Lung (tissue), 12 donors: ENCODE data around the gene POLDIP3. TPM values are rescaled to one million over a fixed set of nuclear protein-coding genes. Genes with fewer than 3 reads are reported as not detected.

Source experiments
- ATAC-seq: fragments of 200-7000 bp; cut with Tn5 transposase; one replicate; pipeline ENCODE4 v1.9.1; 2020; ENCODE audit warnings: moderate number of reproducible peaks; ENCODE audit not compliant: insufficient read depth, low FRiP score
- DNase-seq, 3 donors: peaks; one replicate each; pipeline ENCODE4 v3.0.0-alpha.2; 2013 to 2017
- H3K27ac ChIP-seq, 2 donors: one replicate each; pipeline ENCODE4 v1.5.1; 2013; ENCODE audit warnings: mild to moderate bottlenecking in 2 of 2, moderate library complexity in 2 of 2, control low read depth in 1 of 2, inconsistent platforms in 1 of 2, low read depth in 1 of 2, low read length in 1 of 2
- H3K27me3 ChIP-seq, 3 donors: one replicate each; pipeline ENCODE4 v1.5.1; 2013; ENCODE audit warnings: low read length in 2 of 3; ENCODE audit not compliant: control insufficient read depth in 3 of 3, insufficient read depth in 3 of 3
- H3K36me3 ChIP-seq, 4 donors: one replicate each; pipeline ENCODE4 v1.5.1; 2013; ENCODE audit warnings: low read length in 4 of 4, mild to moderate bottlenecking in 1 of 4, moderate library complexity in 1 of 4; ENCODE audit not compliant: control insufficient read depth in 4 of 4, insufficient read depth in 4 of 4
- H3K4me1 ChIP-seq, 5 donors: one replicate each; pipeline ENCODE4 v1.5.1; 2013; ENCODE audit warnings: low read length in 5 of 5, mild to moderate bottlenecking in 2 of 5, moderate library complexity in 1 of 5; ENCODE audit not compliant: control insufficient read depth in 5 of 5, insufficient read depth in 5 of 5
- H3K4me3 ChIP-seq: one replicate; pipeline ENCODE4 v1.5.1; 2013; ENCODE audit warnings: mild to moderate bottlenecking, control low read depth, moderate library complexity
- H3K9ac ChIP-seq, 2 donors: one replicate each; pipeline ENCODE4 v1.5.1; 2013; ENCODE audit warnings: low read length in 2 of 2, control low read depth in 1 of 2; ENCODE audit not compliant: insufficient read depth in 1 of 2
- H3K9me3 ChIP-seq, 4 donors: one replicate each; pipeline ENCODE4 v1.5.1; 2013; ENCODE audit warnings: low read length in 3 of 4, mild to moderate bottlenecking in 1 of 4, moderate library complexity in 1 of 4; ENCODE audit not compliant: control insufficient read depth in 4 of 4, insufficient read depth in 3 of 4
- WGBS, 2 donors: extraction: QIAGEN DNeasy Blood & Tissue Kit; methylation state at CpG; one replicate each; pipeline ENCODE4 v1.1.7; 2013; 5-methylcytosine and 5-hydroxymethylcytosine counted together
- polyA plus RNA-seq, 2 donors: library from polyadenylated mRNA; stranded (reverse); fragments of 200-250 nt; gene quantifications; one replicate each; pipeline ENCODE4 v1.2.1, GENCODE V29; 2013
- total RNA-seq, 2 donors: library from RNA; depleted of rRNA in 1 of 2; stranded (reverse); fragments of >200 nt in 1 of 2; gene quantifications; one replicate each; pipeline ENCODE4 v1.2.1, GENCODE V29; 2014 to 2021
- TF ChIP-seq, protein P1 (sequence below): IDR thresholded peaks from 2 replicates; pipeline ENCODE4 v1.5.1; 2012; ENCODE audit warnings: mild to moderate bottlenecking; ENCODE audit errors: control extremely low read depth, extremely low read depth
- donor health status: control.
- donor health status: control.
- donor health status: Bipolar disorder and iron deficiency.
- donor health status: healthy.
- donor health status: DM: yes; HTN: yes; CAD: no.

POLDIP3 gene
- total and polyA plus RNA-seq, 4 donors = 20.5 to 62.1 (median 42.7) TPM

GRCh38 chr22:42644422-42645340 is 30.0 kb upstream of the POLDIP3 start:
- peak overlapping the region; percentile 64 to 95 for H3K27ac ChIP-seq
- H3K9me3 ChIP-seq = no peaks in the 10 kb centered on the region
- peak overlapping the region in 1 of 2 donors; percentile 30 for H3K9ac ChIP-seq
- WGBS, 2 donors = 21 to 30% methylated on average over 22 of the region's 22 CpGs
- no peaks in the 10 kb centered on the region for H3K36me3 ChIP-seq
- no peak overlapping the region for H3K4me3 ChIP-seq
- H3K27me3 ChIP-seq = no peaks in the 10 kb centered on the region
- H3K4me1 ChIP-seq = peaks cover 18 to 59% (median 32%) of the 10 kb centered on the region in 5 donors
- TF ChIP-seq, protein P1, sequence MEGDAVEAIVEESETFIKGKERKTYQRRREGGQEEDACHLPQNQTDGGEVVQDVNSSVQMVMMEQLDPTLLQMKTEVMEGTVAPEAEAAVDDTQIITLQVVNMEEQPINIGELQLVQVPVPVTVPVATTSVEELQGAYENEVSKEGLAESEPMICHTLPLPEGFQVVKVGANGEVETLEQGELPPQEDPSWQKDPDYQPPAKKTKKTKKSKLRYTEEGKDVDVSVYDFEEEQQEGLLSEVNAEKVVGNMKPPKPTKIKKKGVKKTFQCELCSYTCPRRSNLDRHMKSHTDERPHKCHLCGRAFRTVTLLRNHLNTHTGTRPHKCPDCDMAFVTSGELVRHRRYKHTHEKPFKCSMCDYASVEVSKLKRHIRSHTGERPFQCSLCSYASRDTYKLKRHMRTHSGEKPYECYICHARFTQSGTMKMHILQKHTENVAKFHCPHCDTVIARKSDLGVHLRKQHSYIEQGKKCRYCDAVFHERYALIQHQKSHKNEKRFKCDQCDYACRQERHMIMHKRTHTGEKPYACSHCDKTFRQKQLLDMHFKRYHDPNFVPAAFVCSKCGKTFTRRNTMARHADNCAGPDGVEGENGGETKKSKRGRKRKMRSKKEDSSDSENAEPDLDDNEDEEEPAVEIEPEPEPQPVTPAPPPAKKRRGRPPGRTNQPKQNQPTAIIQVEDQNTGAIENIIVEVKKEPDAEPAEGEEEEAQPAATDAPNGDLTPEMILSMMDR = no peak
- no peak for ATAC-seq
- peak; percentile 63 to 81 (median 65) for DNase-seq

DNA sequence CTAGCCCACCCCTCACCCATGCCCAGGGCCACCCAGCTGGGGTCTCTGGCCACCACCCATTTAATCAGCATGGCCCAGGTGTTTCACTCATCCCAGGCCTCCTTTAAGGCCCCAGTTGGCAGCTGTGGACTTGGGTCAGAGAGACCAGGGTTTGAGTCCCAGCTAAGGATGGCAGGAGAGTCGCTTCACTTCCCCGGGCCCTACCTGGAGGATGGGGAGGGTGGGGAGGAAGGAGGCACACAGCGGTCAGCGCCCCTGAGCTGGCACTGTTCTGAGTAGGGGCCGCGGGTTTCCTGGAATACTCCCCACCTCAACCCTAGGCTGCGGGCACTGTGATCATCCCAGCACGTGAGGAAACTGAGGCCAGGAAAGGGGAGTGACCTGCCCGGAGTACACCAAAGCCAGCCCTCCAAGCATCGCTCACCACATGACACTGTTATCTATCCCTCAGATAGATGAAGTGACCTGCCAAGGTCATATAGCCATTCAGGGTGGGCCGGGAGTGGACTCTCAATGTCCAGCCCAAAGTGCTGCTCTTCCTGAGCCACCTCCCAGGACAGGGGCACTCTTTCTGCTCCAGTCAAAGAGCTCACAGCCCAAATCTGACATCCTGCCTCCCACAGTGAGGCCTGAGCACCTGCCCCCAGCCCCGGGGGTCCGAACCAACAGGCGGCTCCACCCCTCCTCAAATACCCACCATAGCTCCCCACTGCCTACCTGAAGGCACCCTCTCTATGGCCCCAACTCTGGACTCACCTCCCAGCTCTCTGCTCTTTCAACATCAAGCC is 29.1 kb upstream of the POLDIP3 start:
- H3K4me3 ChIP-seq = no peak overlapping the region
- no peaks in the 10 kb centered on the region for H3K27me3 ChIP-seq
- H3K27ac ChIP-seq = peak overlapping the region; percentile 64 to 95
- no peaks in the 10 kb centered on the region for H3K9me3 ChIP-seq
- ATAC-seq = no peak
- peak overlapping the region in 1 of 2 donors; percentile 30 for H3K9ac ChIP-seq
- no peak for DNase-seq
- peaks cover 18 to 57% (median 32%) of the 10 kb centered on the region in 5 donors for H3K4me1 ChIP-seq
- TF ChIP-seq, protein P1 = no peak
- no peaks in the 10 kb centered on the region for H3K36me3 ChIP-seq
- WGBS, 2 donors = 84 to 87% methylated on average over 14 of the region's 14 CpGs

DNA sequence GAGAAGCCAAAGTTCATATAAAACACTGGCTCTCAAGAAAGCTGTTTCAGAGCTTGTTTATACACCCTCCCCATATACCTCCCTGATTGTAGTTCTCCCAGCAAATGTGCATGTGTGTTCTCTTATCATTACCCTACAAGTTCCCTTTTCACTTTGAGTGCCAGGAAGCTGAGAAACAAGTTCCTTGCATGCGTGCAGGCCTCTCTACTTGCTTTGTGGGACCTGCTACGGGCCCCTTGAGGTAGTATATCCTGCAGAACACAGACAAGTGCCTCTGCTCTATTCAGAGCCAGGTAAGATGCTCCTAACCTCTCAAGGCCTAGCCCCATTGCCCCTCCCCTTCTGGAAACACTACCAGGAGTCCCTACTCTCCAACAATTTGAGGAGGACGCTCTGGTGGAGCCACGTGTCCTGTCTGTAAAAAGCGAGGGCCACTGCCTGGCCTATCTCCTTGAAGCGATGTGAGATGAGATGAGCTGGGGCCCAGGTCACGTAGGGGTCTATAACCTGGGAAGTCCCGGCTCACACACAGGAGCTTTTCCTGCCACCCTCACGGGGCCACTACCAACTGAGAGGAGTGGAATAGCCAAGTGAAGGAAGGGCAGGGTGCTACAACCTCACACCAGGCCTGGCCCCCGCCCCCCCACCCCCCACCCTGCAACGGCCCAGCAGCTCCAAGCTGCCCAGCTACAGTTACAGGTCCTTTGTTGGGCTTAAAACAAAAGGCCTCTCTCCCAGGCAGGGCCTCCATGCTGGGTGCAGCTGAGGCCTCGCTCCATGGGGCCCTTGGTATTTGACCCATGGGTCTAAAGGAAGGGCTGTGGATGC is 28.3 kb upstream of the POLDIP3 start:
- Histone ChIP-seq H3K9me3 (no peaks in the 10 kb centered on the region), H3K9ac (peak overlapping the region in 1 of 2 donors; percentile 28), H3K4me3 (no peak overlapping the region), H3K4me1 (peaks cover 16 to 53% (median 27%) of the 10 kb centered on the region in 5 donors), H3K27ac (peak overlapping the region; percentile 64 to 95), H3K36me3 (no peaks in the 10 kb centered on the region), H3K27me3 (no peaks in the 10 kb centered on the region)
- peak; percentile 63 to 83 (median 63) for DNase-seq
- TF ChIP-seq, protein P1 = no peak
- 60 to 63% methylated on average over 12 of the region's 12 CpGs for WGBS, 2 donors
- no peak for ATAC-seq
